ENCODE results near the gene POLG.

The POLG gene

GRCh38 chr15:89370120-89370977, 35.7 kb upstream of the POLG start:
- H3K36me3 ChIP-seq = no peaks in the 10 kb centered on the region
- no peaks in the 10 kb centered on the region for H3K4me1 ChIP-seq
- peaks cover 71% of the 10 kb centered on the region; the same call in 1 of the 2 replicates for H4K20me1 ChIP-seq
- no peak overlapping the region for H3K4me2 ChIP-seq
- H3K27me3 ChIP-seq = peaks cover 100% of the 10 kb centered on the region
- H3K9ac ChIP-seq = no peak overlapping the region
- H3K4me3 ChIP-seq = no peak overlapping the region
- no peak for TF ChIP-seq Cebpa-rat (IDR thresholded peaks at IDR 0.05)
- peaks cover 29% of the 10 kb centered on the region for H3K9me3 ChIP-seq
- H3K27ac ChIP-seq = no peak overlapping the region

DNA sequence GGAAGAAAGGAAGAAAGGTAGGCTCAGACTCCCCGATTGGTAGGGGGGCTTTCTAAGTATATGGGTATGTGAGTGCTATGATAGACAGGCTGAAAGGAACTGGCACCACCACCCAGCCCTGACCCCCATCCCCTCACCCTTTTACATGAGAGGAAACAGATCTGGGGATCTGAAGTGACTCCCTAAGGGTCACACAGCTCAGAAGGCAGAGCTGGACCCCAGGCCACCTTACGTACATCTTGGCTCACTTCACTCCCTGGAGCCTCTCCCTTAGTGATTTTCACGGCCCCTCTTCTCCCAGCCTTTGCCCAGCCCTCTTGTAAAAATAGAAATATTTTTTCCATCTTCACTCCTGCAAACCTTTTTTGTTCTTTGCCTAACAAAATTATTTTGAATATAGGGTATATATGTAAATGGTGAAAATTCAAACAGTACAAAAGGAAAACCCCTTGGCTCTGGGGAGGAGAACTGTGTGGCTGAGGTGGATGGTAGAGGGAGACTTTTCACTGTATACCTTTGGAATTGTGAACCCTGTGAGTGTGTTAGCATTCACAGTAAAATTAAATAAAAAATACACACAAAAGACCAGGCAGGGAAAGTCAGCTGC, 34.8 kb upstream of the POLG start:
- Histone ChIP-seq H3K27ac (no peak overlapping the region), H3K27me3 (peaks cover 100% of the 10 kb centered on the region), H4K20me1 (peaks cover 77% of the 10 kb centered on the region; the same call in 1 of the 2 replicates), H3K4me3 (no peak overlapping the region), H3K36me3 (no peaks in the 10 kb centered on the region), H3K4me1 (no peaks in the 10 kb centered on the region), H3K9me3 (peaks cover 29% of the 10 kb centered on the region), H3K9ac (no peak overlapping the region), H3K4me2 (no peak overlapping the region)
- no peak for TF ChIP-seq Cebpa-rat (IDR thresholded peaks at IDR 0.05)

DNA sequence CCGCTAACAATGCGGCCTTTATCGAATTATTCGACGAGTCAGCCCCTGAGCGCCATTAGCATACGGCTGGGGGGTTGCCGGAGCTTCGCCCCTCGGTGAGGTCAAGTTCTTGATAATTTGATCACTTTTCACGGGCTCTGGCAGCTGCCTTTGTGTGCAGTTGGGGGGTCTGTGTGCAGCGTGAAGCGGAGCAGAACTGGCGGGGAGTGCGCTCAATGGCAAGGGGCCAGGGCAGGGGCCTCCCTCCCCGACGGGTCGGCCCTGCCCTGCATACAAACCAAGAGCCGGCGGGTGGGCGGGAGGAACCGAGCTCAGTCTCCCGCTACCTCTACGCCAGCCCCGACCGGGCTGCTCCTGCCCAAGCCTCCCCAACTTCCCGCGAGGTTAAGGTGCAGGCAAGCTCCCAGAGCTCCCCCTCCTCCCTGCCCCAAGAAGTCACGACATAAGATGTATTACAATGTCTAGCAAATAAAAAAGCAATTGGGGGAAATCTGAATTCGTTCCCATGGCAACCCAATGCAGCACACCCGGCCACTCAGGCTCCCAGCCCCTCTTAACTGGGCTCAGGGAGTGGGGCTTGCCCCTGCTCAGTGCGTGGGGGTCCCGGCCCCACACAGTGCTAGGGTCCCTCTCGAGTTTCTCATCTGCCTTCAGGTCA, 34.1 kb upstream of the POLG start:
- Histone ChIP-seq H3K9ac (no peak overlapping the region), H3K36me3 (no peaks in the 10 kb centered on the region), H3K9me3 (peaks cover 29% of the 10 kb centered on the region), H3K27me3 (peaks cover 100% of the 10 kb centered on the region), H3K4me3 (no peak overlapping the region), H4K20me1 (peaks cover 77% of the 10 kb centered on the region; the same call in 1 of the 2 replicates), H3K4me2 (no peak overlapping the region), H3K4me1 (no peaks in the 10 kb centered on the region), H3K27ac (no peak overlapping the region)
- TF ChIP-seq Cebpa-rat (IDR thresholded peaks at IDR 0.05) = no peak

GRCh38 chr15:89367485-89368451, 33.1 kb upstream of the POLG start:
- Histone ChIP-seq H3K4me3 (no peak overlapping the region), H3K9me3 (peaks cover 29% of the 10 kb centered on the region), H3K36me3 (no peaks in the 10 kb centered on the region), H3K4me2 (no peak overlapping the region), H4K20me1 (peaks cover 80% of the 10 kb centered on the region), H3K9ac (no peak overlapping the region), H3K27ac (no peak overlapping the region), H3K4me1 (no peaks in the 10 kb centered on the region), H3K27me3 (peaks cover 100% of the 10 kb centered on the region)
- no peak for TF ChIP-seq Cebpa-rat (IDR thresholded peaks at IDR 0.05)

- Histone ChIP-seq H3K9ac (no peak overlapping the region), H3K27me3 (peaks cover 100% of the 10 kb centered on the region), H3K4me2 (no peak overlapping the region), H3K4me3 (no peak overlapping the region), H3K4me1 (no peaks in the 10 kb centered on the region), H4K20me1 (peaks cover 86% of the 10 kb centered on the region), H3K9me3 (peaks cover 25% of the 10 kb centered on the region), H3K36me3 (no peaks in the 10 kb centered on the region), H3K27ac (no peak overlapping the region)
- TF ChIP-seq Cebpa-rat (IDR thresholded peaks at IDR 0.05) = no peak
These were observed 32.2 kb upstream of the POLG start for GRCh38 chr15:89366656-89367393.

GRCh38 chr15:89365462-89366065, 30.9 kb upstream of the POLG start:
- H3K36me3 ChIP-seq = no peaks in the 10 kb centered on the region
- H3K27ac ChIP-seq = no peak overlapping the region
- H3K4me3 ChIP-seq = no peak overlapping the region
- H3K27me3 ChIP-seq = peaks cover 100% of the 10 kb centered on the region
- no peak overlapping the region for H3K4me2 ChIP-seq
- peaks cover 13% of the 10 kb centered on the region for H3K9me3 ChIP-seq
- no peaks in the 10 kb centered on the region for H3K4me1 ChIP-seq
- TF ChIP-seq Cebpa-rat (IDR thresholded peaks at IDR 0.05) = no peak
- H3K9ac ChIP-seq = no peak overlapping the region
- peaks cover 89% of the 10 kb centered on the region for H4K20me1 ChIP-seq

GRCh38 chr15:89364741-89365450, 30.3 kb upstream of the POLG start:
- Histone ChIP-seq H3K9ac (no peak overlapping the region), H3K9me3 (peaks cover 9% of the 10 kb centered on the region), H3K36me3 (no peaks in the 10 kb centered on the region), H3K4me2 (no peak overlapping the region), H4K20me1 (peaks cover 89% of the 10 kb centered on the region), H3K4me1 (no peaks in the 10 kb centered on the region), H3K27me3 (peaks cover 100% of the 10 kb centered on the region), H3K4me3 (no peak overlapping the region), H3K27ac (no peak overlapping the region)
- TF ChIP-seq Cebpa-rat (IDR thresholded peaks at IDR 0.05) = no peak

- no peaks in the 10 kb centered on the region for H3K36me3 ChIP-seq
- peaks cover 89% of the 10 kb centered on the region for H4K20me1 ChIP-seq
- no peak overlapping the region for H3K27ac ChIP-seq
- H3K4me2 ChIP-seq = no peak overlapping the region
- no peak for TF ChIP-seq Cebpa-rat (IDR thresholded peaks at IDR 0.05)
- H3K9ac ChIP-seq = no peak overlapping the region
- H3K9me3 ChIP-seq = peaks cover 9% of the 10 kb centered on the region
- H3K4me1 ChIP-seq = no peaks in the 10 kb centered on the region; the same call in 1 of the 2 replicates
- H3K4me3 ChIP-seq = no peak overlapping the region
- H3K27me3 ChIP-seq = peaks cover 100% of the 10 kb centered on the region
These were observed 29.7 kb upstream of the POLG start for GRCh38 chr15:89364341-89364740.
